RWPE1 (cell line): ENCODE measurements around the gene PCOLCE2.

Experiments used
- CTCF ChIA-PET: fragments of 350-600 bp; sonication (Branson Sonifier 250); formaldehyde crosslinking; extraction: SDS; loops from one replicate; lab custom pipeline; 2021; lab: Yijun Ruan, JAX
- POLR2A ChIA-PET: fragments of 400-600 bp; formaldehyde crosslinking; extraction: SDS; loops from one replicate; lab custom pipeline; 2020; ENCODE audit warnings: antibody characterized with exemption; ENCODE audit not compliant: low non-redundant PET; lab: Yijun Ruan, JAX
- DNase-seq: peaks from one replicate; pipeline ENCODE4 v3.0.0; 2012; ENCODE audit warnings: low spot score
- H3K27ac ChIP-seq: fragments of 450-650 bp; 2 replicates; pipeline ENCODE4 v1.5.1; 2017
- TF ChIP-seq, protein P1 (sequence below): fragments of 450-650 bp; conservative IDR thresholded peaks from 2 replicates; pipeline ENCODE4 v1.5.1; 2017; ENCODE audit warnings: low read depth, mild to moderate bottlenecking

Gene PCOLCE2

DNA sequence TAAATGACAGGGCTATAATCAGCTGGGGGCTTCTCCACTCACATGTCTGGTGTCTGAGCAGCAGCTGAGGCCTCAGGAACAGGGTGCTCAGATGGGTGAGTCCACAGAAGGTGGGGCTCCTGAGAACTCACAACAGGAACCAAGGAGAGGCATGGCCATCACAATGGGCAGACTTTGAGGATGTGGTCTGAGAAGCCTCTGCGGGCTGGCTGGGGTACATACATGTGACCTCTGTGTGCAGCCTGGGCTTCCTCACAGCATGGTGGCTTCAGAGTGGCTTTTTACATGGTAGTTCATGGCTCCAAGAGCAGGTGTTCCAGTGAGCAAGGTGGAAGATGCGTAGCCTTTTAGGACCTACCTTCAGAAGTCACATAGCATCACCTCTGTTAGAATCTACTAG is 106.3 kb downstream of the PCOLCE2 start:
- ChIA-PET POLR2A (no interaction called here), CTCF (no interaction called here)
- TF ChIP-seq, protein P1, sequence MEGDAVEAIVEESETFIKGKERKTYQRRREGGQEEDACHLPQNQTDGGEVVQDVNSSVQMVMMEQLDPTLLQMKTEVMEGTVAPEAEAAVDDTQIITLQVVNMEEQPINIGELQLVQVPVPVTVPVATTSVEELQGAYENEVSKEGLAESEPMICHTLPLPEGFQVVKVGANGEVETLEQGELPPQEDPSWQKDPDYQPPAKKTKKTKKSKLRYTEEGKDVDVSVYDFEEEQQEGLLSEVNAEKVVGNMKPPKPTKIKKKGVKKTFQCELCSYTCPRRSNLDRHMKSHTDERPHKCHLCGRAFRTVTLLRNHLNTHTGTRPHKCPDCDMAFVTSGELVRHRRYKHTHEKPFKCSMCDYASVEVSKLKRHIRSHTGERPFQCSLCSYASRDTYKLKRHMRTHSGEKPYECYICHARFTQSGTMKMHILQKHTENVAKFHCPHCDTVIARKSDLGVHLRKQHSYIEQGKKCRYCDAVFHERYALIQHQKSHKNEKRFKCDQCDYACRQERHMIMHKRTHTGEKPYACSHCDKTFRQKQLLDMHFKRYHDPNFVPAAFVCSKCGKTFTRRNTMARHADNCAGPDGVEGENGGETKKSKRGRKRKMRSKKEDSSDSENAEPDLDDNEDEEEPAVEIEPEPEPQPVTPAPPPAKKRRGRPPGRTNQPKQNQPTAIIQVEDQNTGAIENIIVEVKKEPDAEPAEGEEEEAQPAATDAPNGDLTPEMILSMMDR, result no peak
- no peak for DNase-seq
- no peak overlapping the region for H3K27ac ChIP-seq

DNA sequence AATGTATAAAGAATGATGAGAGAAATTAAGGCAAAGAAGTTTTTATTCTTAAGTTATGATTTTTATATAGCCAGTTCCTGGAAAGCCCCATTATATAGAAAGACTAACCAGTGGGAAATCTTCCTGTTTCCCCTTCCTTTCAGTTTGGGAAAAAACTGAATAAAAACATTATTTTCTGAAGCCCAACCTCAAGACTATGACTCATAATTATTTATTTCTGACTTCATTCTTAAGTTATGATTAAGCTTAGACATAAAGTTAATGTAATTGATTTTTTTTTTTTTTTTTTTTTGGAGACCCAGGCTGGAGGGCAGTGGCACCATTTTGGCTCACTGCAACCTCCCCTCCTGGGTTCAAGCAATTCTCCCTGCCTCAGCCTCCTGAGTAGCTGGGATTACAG is 109.3 kb downstream of the PCOLCE2 start:
- TF ChIP-seq, protein P1, result no peak
- CTCF ChIA-PET, result interaction anchor here (1.0 kb wide), 1 partner anchor 49 kb away, joined by 3 read pairs; no protein-coding TSS in a partner anchor

DNA sequence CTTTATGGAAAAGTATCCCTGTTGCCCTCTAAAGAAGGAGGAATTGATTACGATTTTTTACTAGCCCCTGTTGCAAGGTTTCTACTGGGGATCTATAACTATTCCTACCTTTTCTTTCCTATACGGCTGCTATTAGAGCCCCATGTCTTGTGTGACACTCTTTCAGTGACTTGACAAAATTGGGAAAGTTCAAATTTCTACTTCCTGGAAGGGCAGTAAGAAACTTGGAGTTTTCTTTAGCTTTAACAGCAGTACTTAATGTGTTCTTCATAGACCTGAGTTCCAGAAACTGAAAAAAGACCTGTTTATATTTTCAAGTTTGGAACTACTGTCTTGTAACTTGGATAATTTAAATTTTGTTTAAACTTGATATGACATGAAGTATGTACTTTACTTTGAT is 110.3 kb downstream of the PCOLCE2 start:
- POLR2A ChIA-PET, result no interaction called here

More for the DNA sequence above, 109.3 kb downstream of the PCOLCE2 start:
- H3K27ac ChIP-seq, result no peak overlapping the region
- POLR2A ChIA-PET, result no interaction called here
- DNase-seq, result no peak

DNA sequence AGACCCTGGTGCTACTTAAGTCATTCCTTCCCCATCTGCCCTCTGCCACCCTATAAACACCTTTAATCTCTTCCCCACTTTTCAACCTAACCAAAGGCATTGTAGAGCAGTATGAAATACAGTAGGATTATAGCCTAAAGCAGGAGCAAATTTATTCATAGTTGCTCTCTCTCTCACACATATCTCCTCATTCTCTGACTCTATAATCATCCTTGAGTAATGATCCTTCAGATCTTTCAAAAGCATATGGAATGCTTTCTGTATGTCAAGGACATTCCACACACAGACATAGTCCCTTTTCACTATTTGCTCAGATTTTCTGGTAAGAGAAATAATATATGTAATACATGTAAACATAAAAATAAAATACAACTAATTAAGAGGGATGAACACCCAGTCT is 111.0 kb downstream of the PCOLCE2 start:
- ChIA-PET CTCF (no interaction called here), POLR2A (no interaction called here)
- TF ChIP-seq, protein P1, result no peak
- H3K27ac ChIP-seq, result no peak overlapping the region
- DNase-seq, result no peak

More for the DNA sequence above, 110.3 kb downstream of the PCOLCE2 start:
- no peak overlapping the region for H3K27ac ChIP-seq
- CTCF ChIA-PET, result no interaction called here
- DNase-seq, result no peak
- TF ChIP-seq, protein P1, result no peak

DNA sequence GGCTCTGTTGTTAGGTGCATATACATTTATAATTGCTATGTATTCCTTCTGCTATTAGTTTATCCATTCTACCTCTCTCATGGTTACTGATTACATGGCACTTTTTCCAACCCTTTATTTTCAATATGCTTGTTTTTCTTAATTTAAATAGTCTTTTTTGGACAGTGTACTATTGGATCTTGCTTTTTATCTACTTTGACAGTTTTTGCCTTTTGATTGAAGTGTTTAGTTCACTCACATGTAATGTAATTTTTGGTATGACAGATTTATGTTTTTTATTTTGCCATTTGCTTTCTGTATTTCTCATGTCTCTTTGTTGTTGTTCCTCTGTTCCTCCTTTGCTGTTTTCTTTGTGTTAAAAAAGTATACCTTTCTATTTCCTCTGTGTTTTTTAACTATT is 120.5 kb downstream of the PCOLCE2 start:
- TF ChIP-seq, protein P1, result no peak
- ChIA-PET POLR2A (no interaction called here), CTCF (interaction anchor here (1.0 kb wide), 1 partner anchor 788 kb away, joined by 8 read pairs; no protein-coding TSS in a partner anchor)
- no peak overlapping the region for H3K27ac ChIP-seq
- no peak for DNase-seq
